Measurements from ENCODE around the gene MAPK4.

MAPK4 gene

DNA sequence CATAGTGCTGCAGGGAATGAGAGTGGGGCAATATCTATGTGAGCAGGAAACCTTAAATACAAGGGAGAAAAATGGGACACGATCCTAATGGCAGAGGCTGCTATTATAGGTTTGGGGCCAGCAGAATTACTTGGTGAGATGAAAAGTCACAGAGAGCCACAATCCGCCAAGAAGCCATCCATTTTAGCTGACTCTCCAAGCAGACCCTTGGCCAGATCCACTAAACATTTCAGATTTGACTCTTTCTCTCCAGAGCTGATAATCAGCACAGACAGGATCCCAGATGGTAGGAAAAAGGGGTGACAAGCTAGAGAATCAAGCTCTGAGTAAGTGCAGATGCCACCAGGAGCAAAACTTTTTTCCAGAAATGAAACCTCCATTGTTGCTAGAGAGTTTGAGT, 61.5 kb downstream of the MAPK4 start:
- no peak overlapping the region for H3K27ac ChIP-seq
- DNase-seq: no peak
- H3K4me3 ChIP-seq (ENCODE audit: low read depth, low read length): no peak overlapping the region
- no peaks in the 10 kb centered on the region for H3K36me3 ChIP-seq
- no peaks in the 10 kb centered on the region for H3K27me3 ChIP-seq (ENCODE audit: insufficient read depth, low read depth, severe bottlenecking)
- peaks cover 4% of the 10 kb centered on the region for H3K9me3 ChIP-seq (ENCODE audit: severe bottlenecking)
- TF ChIP-seq, protein P1, sequence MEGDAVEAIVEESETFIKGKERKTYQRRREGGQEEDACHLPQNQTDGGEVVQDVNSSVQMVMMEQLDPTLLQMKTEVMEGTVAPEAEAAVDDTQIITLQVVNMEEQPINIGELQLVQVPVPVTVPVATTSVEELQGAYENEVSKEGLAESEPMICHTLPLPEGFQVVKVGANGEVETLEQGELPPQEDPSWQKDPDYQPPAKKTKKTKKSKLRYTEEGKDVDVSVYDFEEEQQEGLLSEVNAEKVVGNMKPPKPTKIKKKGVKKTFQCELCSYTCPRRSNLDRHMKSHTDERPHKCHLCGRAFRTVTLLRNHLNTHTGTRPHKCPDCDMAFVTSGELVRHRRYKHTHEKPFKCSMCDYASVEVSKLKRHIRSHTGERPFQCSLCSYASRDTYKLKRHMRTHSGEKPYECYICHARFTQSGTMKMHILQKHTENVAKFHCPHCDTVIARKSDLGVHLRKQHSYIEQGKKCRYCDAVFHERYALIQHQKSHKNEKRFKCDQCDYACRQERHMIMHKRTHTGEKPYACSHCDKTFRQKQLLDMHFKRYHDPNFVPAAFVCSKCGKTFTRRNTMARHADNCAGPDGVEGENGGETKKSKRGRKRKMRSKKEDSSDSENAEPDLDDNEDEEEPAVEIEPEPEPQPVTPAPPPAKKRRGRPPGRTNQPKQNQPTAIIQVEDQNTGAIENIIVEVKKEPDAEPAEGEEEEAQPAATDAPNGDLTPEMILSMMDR (IDR thresholded peaks at IDR 0.05; ENCODE audit: low read depth, low read length): no peak

DNA sequence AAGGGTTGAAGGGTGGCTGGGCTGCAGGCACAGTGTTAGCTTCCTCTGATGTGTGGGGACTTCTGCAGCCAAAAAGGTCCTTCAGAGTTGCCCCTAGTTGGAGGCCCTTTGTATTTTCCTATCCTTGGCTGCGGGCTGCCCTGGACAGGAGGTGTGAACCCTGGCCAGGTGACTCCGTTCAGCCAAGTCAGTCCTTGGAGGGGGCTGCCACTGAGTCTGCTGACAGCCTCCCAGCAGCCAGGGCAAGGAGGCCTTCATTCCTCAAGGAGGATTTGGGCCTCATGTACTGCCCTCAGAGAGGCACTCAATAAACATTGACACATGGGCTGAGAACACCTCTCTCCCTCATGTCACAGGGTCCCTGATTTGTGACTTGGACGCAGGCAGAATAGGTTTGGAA, 62.4 kb downstream of the MAPK4 start:
- Histone ChIP-seq H3K27me3 (ENCODE audit: insufficient read depth, low read depth, severe bottlenecking) (no peaks in the 10 kb centered on the region), H3K4me3 (ENCODE audit: low read depth, low read length) (no peak overlapping the region), H3K9me3 (ENCODE audit: severe bottlenecking) (peaks cover 4% of the 10 kb centered on the region), H3K36me3 (no peaks in the 10 kb centered on the region), H3K27ac (no peak overlapping the region)
- DNase-seq: no peak
- TF ChIP-seq, protein P1 (IDR thresholded peaks at IDR 0.05; ENCODE audit: low read depth, low read length): no peak

DNA sequence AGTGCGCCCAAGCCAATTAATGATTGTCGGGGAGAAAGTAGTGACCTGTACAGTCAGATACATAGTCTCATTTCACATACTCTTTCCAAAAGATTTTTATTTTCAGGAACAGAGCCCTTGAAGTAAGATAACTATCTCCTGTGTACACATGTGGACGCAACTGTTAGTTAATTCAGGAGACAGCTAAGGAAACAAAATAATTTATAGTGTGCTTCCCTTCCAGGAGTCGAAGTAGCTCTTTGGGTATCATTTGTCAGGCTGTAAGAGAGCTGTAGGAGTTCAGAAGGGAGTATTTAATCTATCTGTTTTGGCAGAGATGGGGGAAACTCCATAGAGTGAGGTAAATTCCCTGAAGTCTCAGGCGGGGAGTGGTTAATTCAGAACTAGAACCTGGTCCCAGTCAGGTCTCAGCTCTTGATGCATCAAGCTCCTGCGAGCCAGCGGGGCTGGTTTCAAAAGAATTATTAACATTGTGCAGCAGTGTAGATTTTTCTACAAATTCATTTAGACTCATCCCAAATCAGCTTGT, 63.0 kb downstream of the MAPK4 start:
- no peak for DNase-seq
- no peak overlapping the region for H3K27ac ChIP-seq
- peaks cover 4% of the 10 kb centered on the region for H3K9me3 ChIP-seq (ENCODE audit: severe bottlenecking)
- no peak overlapping the region for H3K4me3 ChIP-seq (ENCODE audit: low read depth, low read length)
- H3K27me3 ChIP-seq (ENCODE audit: insufficient read depth, low read depth, severe bottlenecking): no peaks in the 10 kb centered on the region
- TF ChIP-seq, protein P1 (IDR thresholded peaks at IDR 0.05; ENCODE audit: low read depth, low read length): no peak
- no peaks in the 10 kb centered on the region for H3K36me3 ChIP-seq

DNA sequence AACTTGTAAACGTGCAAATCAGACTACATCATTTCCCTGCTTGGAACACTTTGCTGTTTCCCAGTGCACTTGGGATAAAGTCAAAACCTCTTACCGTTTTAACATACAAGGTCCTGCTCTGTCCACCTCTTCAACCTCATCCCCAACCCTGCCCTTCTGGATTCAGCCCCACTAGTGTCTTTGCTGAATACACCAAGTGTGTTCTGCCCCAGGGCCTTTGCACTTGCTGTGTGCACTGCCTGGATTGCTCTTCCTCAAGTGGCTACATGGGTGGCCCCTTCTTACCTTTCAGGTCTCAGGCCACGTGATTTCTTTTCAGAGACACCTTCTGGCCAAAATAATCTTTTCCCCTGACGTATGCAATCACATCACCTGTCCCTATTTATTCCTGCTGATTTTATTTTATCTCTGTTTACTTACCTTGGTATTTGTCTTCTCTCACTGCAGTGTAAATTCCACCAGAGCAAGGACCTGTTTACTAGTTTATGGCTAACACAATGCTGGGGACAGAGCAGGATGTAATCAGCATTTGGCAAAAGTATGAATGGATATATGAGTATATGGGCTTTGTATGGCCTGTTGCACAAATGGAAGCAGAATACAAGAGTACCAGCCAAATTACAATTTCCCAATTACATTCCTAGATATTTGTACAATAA, 63.9 kb downstream of the MAPK4 start:
- DNase-seq: no peak
- H3K4me3 ChIP-seq (ENCODE audit: low read depth, low read length): no peak overlapping the region
- peaks cover 4% of the 10 kb centered on the region for H3K9me3 ChIP-seq (ENCODE audit: severe bottlenecking)
- TF ChIP-seq, protein P1 (IDR thresholded peaks at IDR 0.05; ENCODE audit: low read depth, low read length): no peak
- no peaks in the 10 kb centered on the region for H3K27me3 ChIP-seq (ENCODE audit: insufficient read depth, low read depth, severe bottlenecking)
- H3K27ac ChIP-seq: no peak overlapping the region
- no peaks in the 10 kb centered on the region for H3K36me3 ChIP-seq

DNA sequence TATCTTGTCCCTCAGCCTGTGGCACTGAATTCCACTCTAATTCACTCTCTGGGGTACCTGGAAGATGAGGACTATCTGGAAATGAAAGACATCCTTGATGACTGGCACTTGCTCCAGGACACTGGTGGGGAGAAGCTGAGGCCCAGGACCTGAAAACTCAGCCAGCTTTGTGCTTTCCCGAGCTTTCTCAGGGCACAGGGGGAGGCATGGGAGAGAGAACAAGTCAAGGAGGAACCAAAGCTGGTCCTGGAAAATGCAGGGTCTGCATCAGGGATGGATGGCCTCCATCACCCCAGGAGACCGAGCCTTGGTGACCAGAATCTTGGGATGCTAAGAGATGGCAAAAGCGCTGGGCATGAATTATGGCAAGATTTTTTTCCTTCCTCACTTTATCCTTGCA, 65.1 kb downstream of the MAPK4 start:
- DNase-seq: no peak
- Histone ChIP-seq H3K9me3 (ENCODE audit: severe bottlenecking) (peaks cover 4% of the 10 kb centered on the region), H3K36me3 (no peaks in the 10 kb centered on the region), H3K27me3 (ENCODE audit: insufficient read depth, low read depth, severe bottlenecking) (no peaks in the 10 kb centered on the region), H3K4me3 (ENCODE audit: low read depth, low read length) (no peak overlapping the region), H3K27ac (no peak overlapping the region)
- TF ChIP-seq, protein P1 (IDR thresholded peaks at IDR 0.05; ENCODE audit: low read depth, low read length): no peak

DNA sequence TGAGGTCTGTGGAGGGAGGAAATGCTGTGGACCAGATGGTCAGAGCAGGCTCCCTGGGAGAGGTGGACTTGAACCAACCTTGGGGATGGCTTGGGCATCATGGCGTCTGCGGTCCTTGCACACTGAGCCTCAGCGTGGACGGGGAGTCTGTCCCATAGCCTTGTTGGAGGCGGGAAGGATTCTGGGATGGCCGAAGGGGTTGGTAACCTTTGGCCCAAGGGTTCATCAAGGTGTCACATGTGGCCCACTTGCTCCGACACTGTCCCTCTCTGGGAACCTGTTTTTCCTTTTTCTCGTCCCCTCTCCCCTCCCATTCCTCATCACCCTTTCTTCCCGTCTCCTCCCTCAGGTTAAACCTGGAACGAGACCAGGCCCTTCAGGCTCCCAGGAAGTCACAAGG, 66.4 kb downstream of the MAPK4 start:
- TF ChIP-seq, protein P1 (IDR thresholded peaks at IDR 0.05; ENCODE audit: low read depth, low read length): no peak
- no peak for DNase-seq
- no peak overlapping the region for H3K27ac ChIP-seq
- peaks cover 4% of the 10 kb centered on the region for H3K9me3 ChIP-seq (ENCODE audit: severe bottlenecking)
- no peak overlapping the region for H3K4me3 ChIP-seq (ENCODE audit: low read depth, low read length)
- H3K36me3 ChIP-seq: no peaks in the 10 kb centered on the region
- H3K27me3 ChIP-seq (ENCODE audit: insufficient read depth, low read depth, severe bottlenecking): no peaks in the 10 kb centered on the region
